ENCODE data around the gene DDX27.

DDX27 gene

GRCh38 chr20:49229381-49229780 is 10.2 kb downstream of the DDX27 start:
- Histone ChIP-seq H3K27me3 (ENCODE audit: insufficient read depth, low read length) (no peaks in the 10 kb centered on the region), H3K36me3 (ENCODE audit: insufficient read depth, low read length) (peaks cover 33% of the 10 kb centered on the region; the same call in 1 of the 2 replicates), H3K27ac (ENCODE audit: low read depth, low read length) (no peak overlapping the region)

DNA sequence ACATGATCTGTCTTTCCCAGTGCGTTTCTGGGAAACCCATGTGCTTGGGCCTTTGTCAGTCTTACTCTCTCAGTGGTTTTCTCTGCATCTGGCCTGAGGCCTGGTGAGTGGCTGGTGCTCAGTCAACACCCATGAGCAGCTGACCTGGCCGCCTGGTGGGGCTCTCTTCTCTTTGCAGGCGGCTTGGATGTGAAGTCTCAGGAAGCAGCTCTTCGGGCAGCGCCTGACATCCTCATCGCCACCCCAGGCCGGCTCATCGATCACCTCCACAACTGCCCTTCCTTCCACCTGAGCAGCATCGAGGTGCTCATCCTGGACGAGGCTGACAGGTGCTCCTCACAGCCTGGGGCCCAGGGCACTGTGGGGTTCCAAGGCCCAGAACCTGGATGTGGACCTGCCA is 10.8 kb downstream of the DDX27 start:
- Histone ChIP-seq H3K79me2 (ENCODE audit: control insufficient read depth, insufficient read depth, low read length, unreplicated experiment) (no peaks in the 10 kb centered on the region), H3K4me3 (ENCODE audit: low read depth, low read length) (no peak overlapping the region), H3K4me1 (ENCODE audit: control insufficient read depth, insufficient read depth, low read length, unreplicated experiment) (no peaks in the 10 kb centered on the region), H3K36me3 (ENCODE audit: insufficient read depth, low read length) (peaks cover 27% of the 10 kb centered on the region; the same call in 1 of the 2 replicates), H3K27ac (ENCODE audit: low read depth, low read length) (no peak overlapping the region), H2AFZ (ENCODE audit: low read length, unreplicated experiment) (no peak overlapping the region), H3K27me3 (ENCODE audit: insufficient read depth, low read length) (no peaks in the 10 kb centered on the region)

More at GRCh38 chr20:49229381-49229780, 10.2 kb downstream of the DDX27 start:
- no peak overlapping the region for H2AFZ ChIP-seq (ENCODE audit: low read length, unreplicated experiment)
- H3K79me2 ChIP-seq (ENCODE audit: control insufficient read depth, insufficient read depth, low read length, unreplicated experiment), result no peaks in the 10 kb centered on the region
- H3K4me3 ChIP-seq (ENCODE audit: low read depth, low read length), result no peak overlapping the region
- H3K4me1 ChIP-seq (ENCODE audit: control insufficient read depth, insufficient read depth, low read length, unreplicated experiment), result no peaks in the 10 kb centered on the region

DNA sequence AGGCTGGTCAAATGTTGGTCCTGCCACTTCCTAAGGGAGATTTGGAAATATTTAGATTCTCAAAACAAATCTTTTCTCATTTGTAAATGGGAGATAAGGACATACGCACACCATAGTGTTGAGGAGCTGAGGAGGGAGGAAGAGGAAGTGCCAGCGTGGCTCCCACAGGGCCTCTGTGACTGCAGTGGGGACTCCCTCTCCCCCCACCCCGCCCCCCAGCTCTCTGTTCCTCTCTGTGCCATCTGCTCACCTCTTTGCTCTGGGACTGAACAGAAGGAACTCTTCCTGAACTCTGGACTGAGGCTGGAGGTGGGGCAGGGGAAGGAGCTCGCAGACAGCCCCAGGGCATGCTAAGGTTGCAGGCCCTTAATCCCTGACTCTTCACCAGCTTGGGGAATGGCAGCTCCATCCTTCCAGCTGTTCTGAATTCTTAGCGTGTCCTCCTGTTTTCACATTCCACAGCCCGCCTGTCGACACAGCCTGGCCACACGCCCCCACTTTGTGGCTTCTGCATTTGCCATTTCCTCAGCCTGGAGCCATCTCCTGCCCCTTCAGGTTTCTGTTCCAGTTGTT is 11.4 kb downstream of the DDX27 start:
- no peak overlapping the region for H2AFZ ChIP-seq (ENCODE audit: low read length, unreplicated experiment)

GRCh38 chr20:49231471-49231870 is 12.3 kb downstream of the DDX27 start:
- no peak overlapping the region for H3K27ac ChIP-seq (ENCODE audit: low read depth, low read length)
- H3K4me3 ChIP-seq (ENCODE audit: low read depth, low read length), result no peak overlapping the region
- no peaks in the 10 kb centered on the region for H3K27me3 ChIP-seq (ENCODE audit: insufficient read depth, low read length)
- no peaks in the 10 kb centered on the region for H3K4me1 ChIP-seq (ENCODE audit: control insufficient read depth, insufficient read depth, low read length, unreplicated experiment)
- H3K79me2 ChIP-seq (ENCODE audit: control insufficient read depth, insufficient read depth, low read length, unreplicated experiment), result no peaks in the 10 kb centered on the region
- H2AFZ ChIP-seq (ENCODE audit: low read length, unreplicated experiment), result no peak overlapping the region
- peaks cover 21% of the 10 kb centered on the region; the same call in 1 of the 2 replicates for H3K36me3 ChIP-seq (ENCODE audit: insufficient read depth, low read length)

More for the DNA sequence above, 11.4 kb downstream of the DDX27 start:
- H3K4me1 ChIP-seq (ENCODE audit: control insufficient read depth, insufficient read depth, low read length, unreplicated experiment), result no peaks in the 10 kb centered on the region
- no peak overlapping the region for H3K4me3 ChIP-seq (ENCODE audit: low read depth, low read length)
- H3K27ac ChIP-seq (ENCODE audit: low read depth, low read length), result no peak overlapping the region
- no peaks in the 10 kb centered on the region for H3K79me2 ChIP-seq (ENCODE audit: control insufficient read depth, insufficient read depth, low read length, unreplicated experiment)
- peaks cover 24% of the 10 kb centered on the region; the same call in 1 of the 2 replicates for H3K36me3 ChIP-seq (ENCODE audit: insufficient read depth, low read length)
- no peaks in the 10 kb centered on the region for H3K27me3 ChIP-seq (ENCODE audit: insufficient read depth, low read length)

DNA sequence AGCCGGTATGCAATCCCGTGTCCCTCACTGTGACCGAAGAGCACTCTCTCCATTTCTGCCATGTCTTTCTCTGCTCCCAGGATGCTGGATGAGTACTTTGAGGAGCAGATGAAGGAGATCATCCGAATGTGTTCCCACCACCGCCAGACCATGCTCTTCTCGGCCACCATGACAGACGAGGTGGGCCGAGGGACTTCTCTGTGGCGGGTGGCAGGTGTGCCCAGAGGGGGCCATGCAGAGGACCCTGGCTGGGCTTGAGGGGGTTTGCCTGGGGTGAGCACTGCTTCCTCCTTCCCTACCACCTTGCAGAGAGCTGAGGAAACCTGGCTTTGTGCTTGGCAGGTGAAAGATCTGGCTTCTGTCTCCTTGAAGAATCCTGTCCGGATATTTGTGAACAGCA is 14.0 kb downstream of the DDX27 start:
- Histone ChIP-seq H3K27ac (ENCODE audit: low read depth, low read length) (no peak overlapping the region), H3K4me3 (ENCODE audit: low read depth, low read length) (no peak overlapping the region), H3K36me3 (ENCODE audit: insufficient read depth, low read length) (peaks cover 21% of the 10 kb centered on the region; the same call in 1 of the 2 replicates)

GRCh38 chr20:49234831-49235230 is 15.6 kb downstream of the DDX27 start:
- H3K36me3 ChIP-seq (ENCODE audit: insufficient read depth, low read length), result peaks cover 22% of the 10 kb centered on the region; the same call in 1 of the 2 replicates
- H3K27me3 ChIP-seq (ENCODE audit: insufficient read depth, low read length), result no peaks in the 10 kb centered on the region
- H2AFZ ChIP-seq (ENCODE audit: low read length, unreplicated experiment), result no peak overlapping the region
- H3K4me3 ChIP-seq (ENCODE audit: low read depth, low read length), result no peak overlapping the region
- no peaks in the 10 kb centered on the region for H3K79me2 ChIP-seq (ENCODE audit: control insufficient read depth, insufficient read depth, low read length, unreplicated experiment)
- H3K4me1 ChIP-seq (ENCODE audit: control insufficient read depth, insufficient read depth, low read length, unreplicated experiment), result no peaks in the 10 kb centered on the region
- H3K27ac ChIP-seq (ENCODE audit: low read depth, low read length), result no peak overlapping the region

More for the DNA sequence above, 14.0 kb downstream of the DDX27 start:
- H2AFZ ChIP-seq (ENCODE audit: low read length, unreplicated experiment), result no peak overlapping the region
- no peaks in the 10 kb centered on the region for H3K4me1 ChIP-seq (ENCODE audit: control insufficient read depth, insufficient read depth, low read length, unreplicated experiment)
- no peaks in the 10 kb centered on the region for H3K79me2 ChIP-seq (ENCODE audit: control insufficient read depth, insufficient read depth, low read length, unreplicated experiment)
- H3K27me3 ChIP-seq (ENCODE audit: insufficient read depth, low read length), result no peaks in the 10 kb centered on the region

DNA sequence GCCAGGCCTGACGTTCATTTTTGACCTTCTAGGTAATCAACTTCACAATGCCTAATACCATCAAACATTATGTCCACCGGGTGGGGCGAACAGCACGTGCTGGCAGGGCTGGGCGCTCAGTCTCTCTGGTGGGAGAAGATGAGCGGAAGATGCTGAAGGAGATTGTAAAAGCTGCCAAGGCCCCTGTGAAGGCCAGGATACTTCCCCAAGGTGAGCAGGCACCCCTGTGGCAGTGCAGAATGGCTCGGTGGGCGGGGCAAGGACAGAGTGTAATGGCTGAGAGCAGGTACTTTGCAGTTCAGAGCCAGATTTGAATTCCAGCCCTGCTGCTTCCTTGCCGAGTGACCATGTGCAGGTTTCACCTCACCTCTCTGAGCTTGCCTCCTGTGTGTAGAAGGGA is 17.1 kb downstream of the DDX27 start:
- peaks cover 14% of the 10 kb centered on the region for H3K36me3 ChIP-seq (ENCODE audit: insufficient read depth, low read length)
- no peaks in the 10 kb centered on the region for H3K4me1 ChIP-seq (ENCODE audit: control insufficient read depth, insufficient read depth, low read length, unreplicated experiment)
- H3K4me3 ChIP-seq (ENCODE audit: low read depth, low read length), result no peak overlapping the region
- H3K27me3 ChIP-seq (ENCODE audit: insufficient read depth, low read length), result no peaks in the 10 kb centered on the region
- no peak overlapping the region for H2AFZ ChIP-seq (ENCODE audit: low read length, unreplicated experiment)
- H3K79me2 ChIP-seq (ENCODE audit: control insufficient read depth, insufficient read depth, low read length, unreplicated experiment), result no peaks in the 10 kb centered on the region
- no peak overlapping the region for H3K27ac ChIP-seq (ENCODE audit: low read depth, low read length)

DNA sequence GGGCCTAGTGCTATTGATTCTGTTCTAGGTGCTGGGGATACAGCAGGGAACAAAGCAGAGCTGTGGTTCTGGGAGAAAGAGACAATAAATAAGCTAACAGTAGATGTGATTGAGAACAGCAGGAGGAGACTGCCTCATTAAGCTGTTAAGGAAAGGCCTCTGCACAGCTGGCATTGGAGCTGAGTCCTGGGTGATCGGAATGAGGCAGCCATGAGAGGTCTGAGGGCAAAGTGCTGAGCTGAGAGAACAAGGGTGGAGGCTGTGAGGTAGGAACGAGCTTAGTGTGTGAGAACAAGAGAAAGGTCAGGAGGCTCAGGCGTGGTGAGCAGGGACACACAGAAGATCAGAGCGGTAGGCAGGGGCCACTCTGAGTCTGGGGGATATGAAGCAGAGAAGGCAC is 18.3 kb downstream of the DDX27 start:
- H3K27me3 ChIP-seq (ENCODE audit: insufficient read depth, low read length), result no peaks in the 10 kb centered on the region
- no peaks in the 10 kb centered on the region for H3K79me2 ChIP-seq (ENCODE audit: control insufficient read depth, insufficient read depth, low read length, unreplicated experiment)
- H3K4me1 ChIP-seq (ENCODE audit: control insufficient read depth, insufficient read depth, low read length, unreplicated experiment), result no peaks in the 10 kb centered on the region
- H3K36me3 ChIP-seq (ENCODE audit: insufficient read depth, low read length), result peaks cover 10% of the 10 kb centered on the region
- no peak overlapping the region for H3K27ac ChIP-seq (ENCODE audit: low read depth, low read length)
- no peak overlapping the region for H3K4me3 ChIP-seq (ENCODE audit: low read depth, low read length)
- no peak overlapping the region for H2AFZ ChIP-seq (ENCODE audit: low read length, unreplicated experiment)

GRCh38 chr20:49245921-49246740 is 26.9 kb downstream of the DDX27 start:
- H3K27me3 ChIP-seq (ENCODE audit: insufficient read depth, low read length), result no peaks in the 10 kb centered on the region
- H2AFZ ChIP-seq (ENCODE audit: low read length, unreplicated experiment), result no peak overlapping the region
- no peaks in the 10 kb centered on the region for H3K4me1 ChIP-seq (ENCODE audit: control insufficient read depth, insufficient read depth, low read length, unreplicated experiment)
- no peak overlapping the region for H3K27ac ChIP-seq (ENCODE audit: low read depth, low read length)
- no peaks in the 10 kb centered on the region for H3K79me2 ChIP-seq (ENCODE audit: control insufficient read depth, insufficient read depth, low read length, unreplicated experiment)
- peaks cover 7% of the 10 kb centered on the region; the same call in 1 of the 2 replicates for H3K36me3 ChIP-seq (ENCODE audit: insufficient read depth, low read length)
- no peak overlapping the region for H3K4me3 ChIP-seq (ENCODE audit: low read depth, low read length)

- no peak overlapping the region for H3K27ac ChIP-seq (ENCODE audit: low read depth, low read length)
- H3K36me3 ChIP-seq (ENCODE audit: insufficient read depth, low read length), result peaks cover 10% of the 10 kb centered on the region; the same call in 1 of the 2 replicates
Observed at GRCh38 chr20:49247169-49247723, 28.0 kb downstream of the DDX27 start.

More at GRCh38 chr20:49247169-49247723, 28.0 kb downstream of the DDX27 start:
- no peak overlapping the region for H3K4me3 ChIP-seq (ENCODE audit: low read depth, low read length)
- no peak overlapping the region for H2AFZ ChIP-seq (ENCODE audit: low read length, unreplicated experiment)
- H3K27me3 ChIP-seq (ENCODE audit: insufficient read depth, low read length), result no peaks in the 10 kb centered on the region
- no peaks in the 10 kb centered on the region for H3K79me2 ChIP-seq (ENCODE audit: control insufficient read depth, insufficient read depth, low read length, unreplicated experiment)
- H3K4me1 ChIP-seq (ENCODE audit: control insufficient read depth, insufficient read depth, low read length, unreplicated experiment), result no peaks in the 10 kb centered on the region

All from ACC112 (cell line).